IPS DF 4.7 (cell line): ENCODE results near the gene ADAMTS6.
A peak's percentile ranks its signal among the peaks of the same experiment; 100 is the strongest.
"Not testable (repeated sequence)": the region's sequence is repeated elsewhere in the genome, so short reads cannot be mapped to it uniquely, and the experiment has no call there.

ENCODE experiments used
- DNase-seq: peaks from one replicate; pipeline ENCODE4 v3.0.0-alpha.2; 2013; ENCODE audit warnings: low spot score; ENCODE audit errors: extremely low read depth

ADAMTS6 gene

DNA sequence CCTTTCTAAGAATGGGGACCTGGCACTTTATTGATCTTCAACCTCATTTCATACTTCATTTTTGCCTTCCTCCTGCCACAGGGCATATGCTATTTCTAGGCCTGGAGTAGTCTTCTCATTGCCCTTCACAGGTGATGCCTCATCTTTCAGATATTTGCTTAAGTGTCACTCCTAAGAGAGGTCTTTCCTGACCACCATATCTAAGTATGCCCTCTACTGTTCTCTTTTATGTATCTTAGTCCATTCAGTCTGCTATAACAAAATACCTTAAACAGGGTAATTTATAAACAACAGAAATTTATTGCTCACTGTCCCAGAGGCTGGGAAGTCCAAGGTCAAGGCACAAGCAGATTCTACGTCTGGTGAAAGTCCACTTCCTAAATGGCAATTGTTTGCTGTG, 99.1 kb downstream of the ADAMTS6 start:
- no peak for DNase-seq

DNA sequence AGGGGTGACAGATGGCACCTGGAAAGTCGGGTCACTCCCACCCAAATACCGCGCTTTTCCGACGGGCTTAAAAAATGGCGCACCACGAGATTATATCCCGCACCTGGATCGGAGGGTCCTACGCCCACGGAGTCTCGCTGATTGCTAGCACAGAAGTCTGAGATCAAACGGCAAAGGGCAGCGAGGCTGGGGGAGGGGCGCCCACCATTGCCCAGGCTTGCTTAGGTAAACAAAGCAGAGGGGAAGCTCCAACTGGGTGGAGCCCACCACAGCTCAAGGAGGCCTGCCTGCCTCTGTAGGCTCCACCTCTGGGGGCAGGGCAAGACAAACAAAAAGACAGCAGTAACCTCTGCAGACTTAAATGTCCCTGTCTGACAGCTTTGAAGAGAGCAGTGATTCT, 111.2 kb downstream of the ADAMTS6 start:
- not testable (repeated sequence) for DNase-seq

DNA sequence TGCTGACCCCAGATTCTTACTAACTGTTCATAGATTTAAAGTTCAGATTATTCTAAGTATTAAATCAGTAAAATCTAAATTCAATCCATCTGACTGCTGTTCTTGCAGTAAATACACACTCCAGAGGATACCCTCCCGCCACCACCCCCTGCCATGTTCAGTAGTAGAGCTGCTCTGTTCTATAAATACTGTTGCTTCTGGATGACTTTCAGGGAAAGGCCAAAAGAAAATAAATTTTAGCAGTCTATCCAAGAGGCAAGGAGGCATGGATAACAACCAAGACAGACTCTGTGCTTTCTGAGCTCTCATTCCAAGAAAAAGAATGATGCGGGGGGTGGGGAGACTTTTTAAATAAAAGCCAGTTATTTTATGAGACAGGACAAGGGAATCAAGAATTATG, 115.1 kb downstream of the ADAMTS6 start:
- DNase-seq: no peak

DNA sequence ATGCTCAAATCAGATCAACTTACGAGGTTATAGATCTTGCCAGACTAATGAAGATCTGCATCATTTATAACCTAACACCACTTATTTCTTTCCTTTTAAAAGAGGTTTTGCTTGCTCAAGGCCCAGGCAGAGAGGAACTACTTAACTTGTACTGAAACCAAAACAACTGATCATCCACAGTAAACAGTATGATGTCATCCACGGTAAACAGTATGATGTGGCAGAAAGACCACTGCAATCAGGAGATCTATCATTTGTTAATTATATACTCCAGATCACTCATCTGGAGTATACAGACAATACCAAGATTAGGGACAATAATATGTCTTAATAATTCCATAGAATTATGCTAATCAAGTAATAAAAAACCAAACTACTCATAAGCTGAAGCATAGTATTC, 116.8 kb downstream of the ADAMTS6 start:
- no peak for DNase-seq

DNA sequence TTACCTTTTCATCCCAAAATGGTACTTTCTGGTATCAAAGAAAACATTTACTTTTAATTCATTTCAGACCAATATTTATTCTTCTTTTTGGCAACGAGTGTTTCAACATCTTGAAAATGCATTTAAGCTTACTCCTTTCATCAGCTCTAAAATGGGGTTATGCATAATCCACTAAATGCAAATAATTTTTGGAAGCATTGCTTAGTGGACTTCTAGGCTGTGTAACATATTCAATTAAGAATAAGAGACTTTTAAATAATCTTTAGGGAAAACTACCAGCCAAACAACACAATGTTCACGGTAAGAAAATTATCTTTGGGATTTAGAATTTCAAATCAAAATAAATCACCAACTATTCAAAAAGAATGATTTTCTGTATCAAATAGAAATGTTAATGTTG, 118.2 kb downstream of the ADAMTS6 start:
- DNase-seq: no peak

DNA sequence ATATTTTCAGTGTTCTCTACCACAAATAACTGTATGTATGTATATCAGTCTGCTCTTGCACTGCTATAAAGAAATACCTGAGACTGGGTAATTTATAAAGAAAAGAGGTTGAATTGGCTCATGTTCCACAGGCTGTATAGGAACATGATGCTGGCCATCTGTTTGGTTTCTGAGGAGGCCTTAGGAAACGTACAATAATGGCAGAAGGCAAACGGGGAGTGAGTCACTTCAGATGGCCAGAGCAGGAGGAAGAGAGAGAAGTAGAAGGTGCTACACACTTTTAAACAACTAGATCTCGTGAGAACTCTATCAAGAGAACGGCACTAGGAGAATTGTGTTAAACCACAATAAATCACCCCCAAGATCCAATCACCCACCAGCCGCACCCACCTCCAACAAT, 121.7 kb downstream of the ADAMTS6 start:
- no peak for DNase-seq

DNA sequence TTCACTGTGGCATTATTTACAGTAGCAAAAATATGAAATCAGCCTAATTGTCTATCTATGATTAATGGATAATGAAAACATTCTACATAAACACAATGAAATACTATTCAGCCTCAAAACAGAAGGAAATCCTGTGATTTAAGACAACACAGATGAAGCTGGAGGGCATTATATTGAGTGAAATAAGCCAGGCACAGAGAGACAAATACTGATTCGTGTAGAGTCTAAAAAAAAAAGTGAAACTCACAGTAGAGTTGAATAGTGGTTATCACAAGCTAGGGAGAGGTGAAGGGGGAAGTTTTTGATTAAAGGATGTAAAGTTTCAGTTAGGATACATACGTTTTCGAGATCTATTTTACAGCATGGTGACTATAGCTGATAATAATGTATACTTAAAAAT, 122.2 kb downstream of the ADAMTS6 start:
- no peak for DNase-seq

DNA sequence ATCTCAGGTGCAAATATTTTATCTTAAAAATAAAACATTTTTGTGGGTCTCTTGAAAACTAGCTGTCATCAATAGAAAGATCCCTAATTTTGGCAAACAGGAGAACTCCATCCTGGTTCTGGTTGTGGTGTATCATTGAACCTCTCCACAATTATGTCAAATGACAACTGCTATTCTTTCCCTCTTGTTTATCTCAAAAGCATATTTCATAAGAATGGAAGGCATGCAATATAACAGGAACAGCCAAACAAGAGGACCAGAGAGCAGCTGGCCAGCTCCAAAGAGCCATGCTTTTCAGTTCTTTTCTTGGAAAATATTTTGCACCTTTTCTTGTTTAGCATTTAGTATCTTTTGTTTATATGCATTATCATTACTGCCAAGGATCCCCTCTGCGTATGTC, 125.4 kb downstream of the ADAMTS6 start:
- no peak for DNase-seq

DNA sequence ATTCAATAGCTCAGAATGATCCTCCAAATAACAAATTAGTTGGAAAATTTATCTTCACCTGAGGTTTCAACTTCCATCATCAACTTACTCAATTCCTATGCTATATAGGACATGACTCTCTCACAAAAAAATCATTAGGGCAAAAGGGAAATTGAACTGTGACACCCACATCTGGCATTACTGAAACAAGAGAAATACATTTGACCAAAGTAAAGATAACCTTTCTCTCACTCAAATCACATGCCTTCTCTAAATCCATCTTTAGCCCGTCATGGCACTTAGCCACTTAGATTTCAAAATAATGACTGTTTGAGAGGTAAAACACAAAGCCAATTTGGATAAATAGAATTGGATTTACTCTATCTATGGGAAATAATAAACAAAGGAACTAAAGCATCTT, 126.4 kb downstream of the ADAMTS6 start:
- DNase-seq: no peak

DNA sequence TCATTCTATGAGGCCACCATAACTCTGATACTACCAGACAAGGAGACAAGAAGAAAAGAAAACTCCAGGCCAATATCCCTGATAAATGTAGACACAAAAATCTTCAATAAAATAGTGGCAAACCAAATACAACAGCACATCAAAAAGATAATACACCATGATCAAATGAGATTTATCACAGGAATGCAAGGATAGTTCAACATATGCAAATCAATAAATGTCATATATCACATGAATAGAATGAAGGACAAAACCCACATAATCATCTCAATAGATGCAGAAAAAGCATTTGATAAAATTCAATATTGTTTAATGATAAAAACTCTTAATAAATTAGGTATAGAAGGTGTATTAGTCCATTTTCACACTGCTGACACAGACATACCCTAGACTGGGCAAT, 139.9 kb downstream of the ADAMTS6 start:
- DNase-seq: no peak

DNA sequence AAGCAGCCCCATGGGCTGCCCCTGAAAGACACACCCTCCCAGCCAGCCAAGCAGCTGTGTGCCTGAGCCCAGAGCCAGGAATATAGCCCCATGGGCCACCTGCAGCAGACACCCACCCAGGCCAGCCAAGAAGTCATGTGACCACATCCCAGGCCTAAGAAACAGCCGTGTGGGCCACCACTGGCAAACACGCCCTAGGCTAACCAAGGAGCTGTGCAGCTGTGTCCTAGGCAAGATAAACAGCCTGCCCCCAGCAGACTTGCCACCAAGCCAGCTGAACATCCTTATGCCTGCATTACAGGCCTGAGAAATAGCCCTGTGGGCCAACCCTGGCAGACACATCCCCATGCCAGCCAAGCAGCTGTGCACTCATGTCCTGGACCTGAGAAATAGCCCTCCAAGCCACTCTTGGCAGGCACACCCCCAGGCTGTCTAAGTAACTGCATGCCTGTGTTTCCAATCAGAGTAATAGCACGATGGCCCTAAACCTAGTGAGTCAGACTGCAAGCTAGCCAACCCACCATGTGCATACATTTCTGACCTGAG, 143.0 kb downstream of the ADAMTS6 start:
- DNase-seq: no peak

DNA sequence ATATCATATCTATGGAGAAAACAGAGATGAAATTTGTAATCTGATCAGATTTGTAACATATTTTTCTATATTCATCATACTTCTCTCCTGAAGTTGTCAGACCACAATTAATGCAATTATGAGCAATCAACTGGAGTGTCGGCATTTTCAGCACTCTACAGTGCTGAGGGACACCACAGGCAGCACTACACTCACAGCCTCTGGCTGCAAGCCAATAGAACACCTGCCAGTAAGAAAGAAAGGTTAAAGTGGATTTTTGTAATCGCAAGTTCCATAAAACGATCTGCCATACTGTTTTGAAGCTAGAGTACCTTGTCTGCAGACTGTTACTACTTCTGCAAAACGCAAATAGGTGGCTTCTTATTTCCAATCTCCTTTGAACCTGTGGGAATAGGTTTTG, 147.6 kb downstream of the ADAMTS6 start:
- no peak for DNase-seq

DNA sequence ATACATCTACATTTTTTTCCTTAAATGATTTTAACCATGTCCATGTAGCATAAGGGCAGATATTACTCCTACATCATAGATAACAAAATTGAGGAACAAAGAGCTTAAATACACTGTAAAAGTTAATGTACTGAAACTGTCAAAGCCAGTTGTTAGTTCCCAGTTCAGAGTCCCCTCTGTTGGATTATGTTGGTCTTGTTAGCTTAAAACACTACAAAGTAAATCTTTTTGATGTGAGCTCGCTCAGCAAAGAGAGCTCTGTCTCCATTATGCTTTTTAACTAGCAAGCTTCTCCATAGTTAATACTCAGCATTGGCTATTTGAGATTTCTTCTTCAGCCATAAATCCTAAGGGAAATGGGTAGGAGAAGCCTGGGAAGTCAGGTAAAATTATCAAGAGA, 149.1 kb downstream of the ADAMTS6 start:
- DNase-seq: no peak

DNA sequence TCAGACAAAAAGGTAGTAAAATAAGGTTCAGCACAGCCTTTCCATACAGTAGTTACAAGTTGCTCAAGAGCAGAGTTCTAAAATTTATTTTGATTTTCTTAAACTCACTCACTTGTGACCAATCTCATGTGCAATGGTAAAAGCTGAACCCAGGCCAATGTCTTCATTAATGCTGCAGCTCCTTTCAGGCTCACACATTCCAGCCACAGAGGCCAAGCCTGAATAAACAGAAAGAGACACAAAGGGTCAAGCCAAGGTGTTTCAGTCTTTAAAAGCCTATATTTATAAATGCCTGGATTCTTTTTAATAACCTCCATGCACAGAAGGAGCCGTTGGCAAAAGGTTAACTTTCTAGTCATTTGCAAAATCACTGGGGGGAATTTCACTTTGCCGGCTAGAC, 152.5 kb downstream of the ADAMTS6 start:
- DNase-seq: no peak

DNA sequence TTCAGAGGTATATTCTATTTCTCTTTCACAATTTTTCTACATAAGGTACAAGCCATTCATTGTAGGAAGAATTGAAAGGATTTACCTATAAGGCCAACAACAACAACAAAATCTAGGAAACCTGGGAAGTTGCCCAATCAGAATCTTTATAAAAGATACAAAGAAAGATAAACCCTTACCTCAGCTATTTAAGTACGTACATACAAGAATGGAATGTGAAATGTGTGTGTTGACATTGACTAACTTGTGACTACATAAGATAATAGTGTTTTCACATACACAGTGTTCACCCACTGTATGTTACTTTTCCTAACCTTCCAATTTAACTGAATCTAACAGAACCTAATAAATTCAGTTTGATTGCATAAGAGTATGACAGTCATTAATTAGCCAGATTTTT, 154.1 kb downstream of the ADAMTS6 start:
- no peak for DNase-seq

DNA sequence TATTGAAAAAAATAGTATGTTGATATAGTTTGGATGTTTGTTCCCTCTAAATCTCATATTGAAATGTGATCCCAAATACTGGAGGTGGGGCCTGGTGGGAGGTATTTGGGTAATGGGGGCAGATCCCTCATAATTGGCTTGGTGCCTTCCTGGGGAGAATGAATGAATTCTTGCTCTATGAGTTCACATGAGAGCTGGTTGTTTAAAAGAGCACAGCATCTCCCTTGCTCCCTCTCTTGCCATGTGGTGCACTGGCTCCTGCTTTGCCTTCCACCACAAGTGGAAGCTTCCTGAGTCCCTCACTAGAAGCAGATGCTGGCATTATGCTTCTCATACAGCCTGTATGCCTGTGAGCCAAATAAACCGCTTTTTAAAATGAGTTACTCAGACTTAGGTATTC, 154.8 kb downstream of the ADAMTS6 start:
- peak; percentile 14 for DNase-seq

DNA sequence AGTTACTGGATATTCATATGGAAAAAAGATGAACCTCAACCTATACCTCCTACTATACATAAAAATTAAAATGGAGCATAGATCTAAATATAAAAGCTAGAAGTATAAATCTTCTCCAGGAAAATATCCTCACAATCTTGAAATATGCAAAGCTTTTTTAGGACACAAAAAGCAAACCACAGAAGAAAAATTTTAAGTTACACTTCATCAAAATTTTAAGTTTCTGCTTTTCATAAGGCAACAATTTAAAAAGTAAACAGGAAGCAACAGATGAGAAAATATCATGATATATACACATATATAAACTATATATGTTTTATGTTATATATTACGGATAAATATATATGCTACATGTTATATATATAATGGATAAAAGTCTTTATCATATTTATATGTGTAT, 157.5 kb downstream of the ADAMTS6 start:
- DNase-seq: no peak

DNA sequence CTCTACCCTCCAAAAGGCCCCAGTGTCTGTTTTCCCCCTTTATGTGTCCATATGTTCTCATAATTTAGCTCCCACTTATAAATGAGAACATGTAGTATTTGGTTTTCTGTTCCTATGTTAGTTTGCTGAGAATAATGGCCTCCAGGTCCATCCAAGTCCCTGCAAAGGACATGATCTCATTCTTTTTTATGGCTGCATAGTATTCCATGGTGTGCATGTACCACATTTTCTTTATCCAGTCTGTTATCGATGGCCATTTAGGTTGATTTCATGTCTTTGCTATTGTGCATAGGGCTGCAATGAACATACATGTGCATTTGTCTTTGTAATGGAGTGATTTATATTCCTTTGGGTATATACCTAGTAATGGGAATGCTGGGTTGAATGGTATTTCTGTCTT, 161.0 kb downstream of the ADAMTS6 start:
- not testable (repeated sequence) for DNase-seq

DNA sequence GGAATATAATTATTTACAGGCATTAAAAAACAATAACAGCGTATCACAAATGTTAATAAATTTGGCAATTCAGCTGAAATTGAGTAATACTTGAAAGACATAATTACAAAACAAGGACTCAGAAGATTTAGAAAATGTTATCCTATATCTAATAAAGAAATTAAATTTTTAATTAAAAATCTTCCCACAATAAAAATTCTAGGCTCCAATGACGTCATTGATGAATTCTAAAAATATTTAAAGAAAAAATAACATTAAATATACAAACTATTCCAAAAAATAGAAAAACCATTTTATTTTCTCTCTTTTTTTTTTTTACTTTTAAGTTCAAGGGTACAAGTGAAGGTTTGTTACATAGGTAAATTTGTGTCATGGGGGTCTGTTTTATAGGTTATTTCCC, 161.5 kb downstream of the ADAMTS6 start:
- DNase-seq: no peak

DNA sequence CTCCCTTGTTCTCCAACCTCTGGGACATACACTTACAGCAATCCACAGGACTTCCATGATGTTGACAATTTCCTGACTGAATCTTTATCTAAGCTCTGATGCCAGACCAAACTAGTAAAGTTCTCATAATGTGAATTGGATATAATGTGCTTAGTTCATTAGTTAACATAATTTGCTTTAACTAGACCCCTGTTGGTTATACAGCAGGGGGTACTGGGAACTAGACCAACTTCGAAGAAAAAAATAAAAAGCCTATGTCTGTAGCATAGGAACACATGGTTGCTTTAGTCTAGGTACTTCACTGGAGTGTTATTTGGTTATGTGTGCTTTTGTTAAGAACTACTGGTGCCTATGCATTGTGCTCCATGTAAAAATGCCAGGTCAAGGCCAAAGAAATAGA, 173.8 kb downstream of the ADAMTS6 start:
- no peak for DNase-seq

DNA sequence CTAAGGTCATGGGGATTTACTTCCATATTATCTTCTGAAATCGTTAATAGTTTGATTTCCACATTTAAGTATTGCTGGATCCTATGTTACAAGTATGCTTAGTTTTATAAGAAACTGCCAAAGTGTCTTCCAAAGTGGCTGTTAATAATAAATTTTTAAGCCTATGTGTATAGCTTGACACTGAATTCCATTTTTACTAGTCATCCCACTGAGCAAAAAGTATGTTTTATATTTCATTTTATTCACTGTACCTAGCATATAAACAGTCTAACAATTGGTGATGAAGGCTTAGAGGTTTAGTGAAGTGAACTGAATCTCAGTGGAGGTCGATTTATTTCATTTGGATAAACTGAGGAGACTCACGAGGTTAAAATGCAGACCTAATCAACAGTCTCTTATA, 174.6 kb downstream of the ADAMTS6 start:
- DNase-seq: no peak

DNA sequence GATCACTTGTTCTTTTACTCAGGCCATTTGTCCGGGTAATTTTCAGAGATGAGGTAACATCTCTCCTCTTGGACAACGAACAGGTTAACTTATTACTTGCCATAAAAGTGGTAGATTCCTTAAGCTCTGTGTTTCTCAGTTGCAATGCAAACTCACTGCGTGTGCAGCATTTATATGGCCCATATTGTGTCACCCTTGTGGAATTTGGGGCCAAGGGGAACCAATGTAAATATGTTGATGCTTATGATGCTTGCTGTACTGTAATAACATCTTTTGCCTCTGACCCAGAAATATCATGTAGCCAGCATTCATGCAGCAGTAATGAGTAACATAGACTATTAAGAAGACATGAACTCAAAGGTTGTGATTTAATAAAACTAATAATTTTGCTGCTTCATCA, 175.8 kb downstream of the ADAMTS6 start:
- no peak for DNase-seq

DNA sequence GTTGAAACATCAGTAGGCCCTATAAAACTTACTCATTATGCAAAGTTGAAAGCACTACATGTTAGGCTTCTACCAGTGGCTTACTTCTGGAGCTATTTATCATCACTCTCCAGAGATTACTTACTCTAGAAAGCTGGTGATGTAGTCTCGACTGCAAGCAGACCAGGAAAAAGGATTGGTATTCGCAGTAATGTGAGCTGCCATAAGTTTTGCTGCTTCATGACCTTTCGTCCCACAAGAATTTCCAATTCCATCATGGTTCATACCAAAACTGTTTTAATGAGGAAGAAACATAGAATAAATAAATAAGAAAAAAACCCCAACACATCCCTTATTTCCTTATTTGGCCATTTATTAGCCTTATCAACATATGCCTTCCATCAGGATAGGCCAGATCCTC, 181.9 kb downstream of the ADAMTS6 start:
- no peak for DNase-seq

DNA sequence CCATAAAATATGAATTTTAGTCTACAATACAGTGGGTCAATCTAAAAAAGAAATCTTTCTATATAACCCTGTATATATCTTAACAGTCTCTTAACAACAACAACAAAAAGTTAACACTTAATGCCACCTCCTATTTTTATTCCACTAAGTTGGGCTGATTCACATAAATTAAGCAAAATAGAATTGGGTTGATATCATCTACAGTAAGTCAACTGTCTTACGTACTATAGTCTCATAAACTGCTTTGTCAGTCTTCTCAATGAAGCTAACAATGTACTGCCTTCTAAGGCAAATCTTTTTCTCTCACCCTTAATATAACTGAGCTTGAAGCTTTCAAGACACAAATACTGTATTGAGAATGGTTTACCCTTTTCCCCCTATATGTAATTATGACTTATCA, 185.7 kb downstream of the ADAMTS6 start:
- DNase-seq: no peak
